ENCODE results near the gene TTC9.

DNA sequence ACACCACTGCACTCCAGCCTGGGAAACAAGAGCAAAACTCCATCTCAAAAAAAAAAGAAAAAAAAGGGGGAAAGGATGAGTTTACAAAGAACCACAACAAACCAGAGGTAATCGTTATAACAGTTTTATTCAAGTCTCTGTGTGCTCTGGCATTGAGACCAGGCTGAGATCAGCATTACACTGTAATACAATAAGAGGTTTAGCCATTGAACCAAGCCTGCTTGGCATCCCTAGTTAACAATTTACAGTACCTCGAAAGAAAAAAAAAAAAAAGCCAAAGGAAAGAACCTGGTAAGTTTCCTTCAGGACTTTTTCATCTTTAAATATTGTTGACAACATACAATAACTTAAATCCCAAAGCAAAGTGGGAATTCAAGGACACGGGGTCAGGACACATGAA lies 80.7 kb downstream of the TTC9 start:
- TF ChIP-seq CTCF (IDR thresholded peaks at IDR 0.05) (no peak), POLR2AphosphoS5 (IDR thresholded peaks at IDR 0.05) (no peak)
